Measurements from ENCODE around the gene LCN15. TPM values are rescaled to one million over a fixed set of nuclear protein-coding genes. Genes with fewer than 3 reads are reported as not detected.
"Not testable (repeated sequence)": the region's sequence is repeated elsewhere in the genome, so short reads cannot be mapped to it uniquely, and the experiment has no call there.

The LCN15 gene
- total RNA-seq, 4 donors from 2014 or later: not detected

DNA sequence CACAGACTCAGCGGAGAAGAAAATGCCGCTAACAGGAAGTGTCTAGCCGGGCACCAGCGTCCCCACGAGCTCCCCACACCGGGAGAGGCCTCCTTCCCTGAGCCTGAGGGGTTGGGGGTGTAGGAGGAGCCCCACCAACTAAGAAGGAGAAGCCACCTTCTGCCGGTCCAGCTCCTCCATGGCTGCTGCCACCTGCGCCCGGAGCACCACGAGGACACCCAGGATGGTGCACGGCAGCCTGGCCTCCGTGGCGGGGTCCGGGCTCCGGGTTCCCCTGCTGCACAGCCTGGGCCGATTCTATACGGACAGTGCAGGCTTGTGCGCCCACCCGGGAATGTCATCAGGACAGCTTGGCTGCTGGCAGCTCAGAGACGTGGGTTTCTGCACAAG lies 6.6 kb downstream of the LCN15 start:
- H3K27me3 ChIP-seq: peaks cover 39% of the 10 kb centered on the region
- WGBS, 2 donors (ENCODE audit: low coverage in 1 of 2): no CpG with 5 or more reads among the region's 20 CpGs
- no peak for ATAC-seq
- H3K9me3 ChIP-seq: peaks cover 0 to 12% (median 0%) of the 10 kb centered on the region in 3 donors
- H3K4me3 ChIP-seq: no peak overlapping the region
- peaks cover 0 to 4% (median 0%) of the 10 kb centered on the region in 3 donors for H3K4me1 ChIP-seq
- TF ChIP-seq POLR2AphosphoS5 (IDR thresholded peaks at IDR 0.05) (no peak), EP300 (IDR thresholded peaks at IDR 0.05) (no peak), POLR2A (IDR thresholded peaks at IDR 0.05) (no peak)
- TF ChIP-seq, protein P1, sequence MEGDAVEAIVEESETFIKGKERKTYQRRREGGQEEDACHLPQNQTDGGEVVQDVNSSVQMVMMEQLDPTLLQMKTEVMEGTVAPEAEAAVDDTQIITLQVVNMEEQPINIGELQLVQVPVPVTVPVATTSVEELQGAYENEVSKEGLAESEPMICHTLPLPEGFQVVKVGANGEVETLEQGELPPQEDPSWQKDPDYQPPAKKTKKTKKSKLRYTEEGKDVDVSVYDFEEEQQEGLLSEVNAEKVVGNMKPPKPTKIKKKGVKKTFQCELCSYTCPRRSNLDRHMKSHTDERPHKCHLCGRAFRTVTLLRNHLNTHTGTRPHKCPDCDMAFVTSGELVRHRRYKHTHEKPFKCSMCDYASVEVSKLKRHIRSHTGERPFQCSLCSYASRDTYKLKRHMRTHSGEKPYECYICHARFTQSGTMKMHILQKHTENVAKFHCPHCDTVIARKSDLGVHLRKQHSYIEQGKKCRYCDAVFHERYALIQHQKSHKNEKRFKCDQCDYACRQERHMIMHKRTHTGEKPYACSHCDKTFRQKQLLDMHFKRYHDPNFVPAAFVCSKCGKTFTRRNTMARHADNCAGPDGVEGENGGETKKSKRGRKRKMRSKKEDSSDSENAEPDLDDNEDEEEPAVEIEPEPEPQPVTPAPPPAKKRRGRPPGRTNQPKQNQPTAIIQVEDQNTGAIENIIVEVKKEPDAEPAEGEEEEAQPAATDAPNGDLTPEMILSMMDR (IDR thresholded peaks at IDR 0.05): no peak
- no peak overlapping the region for H3K27ac ChIP-seq
- H3K36me3 ChIP-seq: no peaks in the 10 kb centered on the region

DNA sequence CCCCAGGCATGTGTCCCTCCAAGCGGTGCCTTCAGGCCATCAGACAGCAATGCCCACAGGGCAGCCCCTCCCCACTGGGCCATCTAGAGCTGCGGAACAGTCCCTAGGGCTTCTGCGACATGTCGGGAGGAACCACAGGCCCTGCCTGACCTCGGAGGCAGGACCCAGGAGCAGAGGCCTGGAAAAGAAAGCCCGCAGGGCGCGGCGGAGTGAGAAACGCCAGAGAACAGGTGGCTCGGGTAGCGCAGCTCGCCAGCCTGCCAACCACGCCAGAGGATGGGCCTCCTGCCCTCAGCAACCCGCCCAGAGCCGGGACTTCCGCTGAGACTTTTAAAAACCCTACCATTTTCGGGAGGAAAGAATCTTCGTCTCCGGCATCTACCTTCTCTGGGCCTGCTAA lies 7.0 kb downstream of the LCN15 start:
- Histone ChIP-seq H3K4me3 (no peak overlapping the region), H3K27ac (no peak overlapping the region), H3K36me3 (no peaks in the 10 kb centered on the region), H3K4me1 (peaks cover 0 to 4% (median 0%) of the 10 kb centered on the region in 3 donors), H3K9me3 (peaks cover 0 to 12% (median 0%) of the 10 kb centered on the region in 3 donors), H3K27me3 (peaks cover 36% of the 10 kb centered on the region)
- TF ChIP-seq, protein P1 (IDR thresholded peaks at IDR 0.05): no peak
- TF ChIP-seq EP300 (IDR thresholded peaks at IDR 0.05) (no peak), POLR2AphosphoS5 (IDR thresholded peaks at IDR 0.05) (no peak), POLR2A (IDR thresholded peaks at IDR 0.05) (no peak)
- 85 to 92% methylated on average over 5 to 7 of the region's 20 CpGs for WGBS, 2 donors (ENCODE audit: low coverage in 1 of 2)
- no peak for ATAC-seq

DNA sequence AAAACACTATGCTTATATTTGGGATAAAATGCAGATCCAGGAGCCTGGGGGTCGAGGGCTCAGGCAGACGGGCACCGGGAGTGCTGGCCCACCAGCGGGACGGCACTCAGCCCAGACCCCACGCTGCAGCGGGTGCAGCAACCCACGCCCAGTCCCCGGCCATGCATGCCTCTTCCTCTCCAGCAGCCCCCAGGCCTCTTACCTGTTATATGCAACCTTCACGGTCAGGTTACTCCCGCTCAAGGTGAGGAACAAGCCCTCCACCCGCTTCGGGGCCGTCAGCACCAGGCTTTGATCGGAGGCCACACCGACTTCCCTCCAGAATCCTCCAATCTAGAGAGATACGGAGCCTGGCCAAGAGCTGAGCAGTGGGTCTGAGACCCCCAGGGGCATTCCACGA lies 7.5 kb downstream of the LCN15 start:
- H3K4me3 ChIP-seq: no peak overlapping the region
- WGBS, 2 donors (ENCODE audit: low coverage in 1 of 2): 95% methylated on average over 7 of the region's 18 CpGs; no CpG with 5 or more reads in 1 of the 2 donors
- no peak overlapping the region for H3K27ac ChIP-seq
- no peak for ATAC-seq
- peaks cover 0 to 4% (median 0%) of the 10 kb centered on the region in 3 donors for H3K4me1 ChIP-seq
- H3K27me3 ChIP-seq: peaks cover 31% of the 10 kb centered on the region
- H3K9me3 ChIP-seq: peaks cover 0 to 15% (median 0%) of the 10 kb centered on the region in 3 donors
- no peaks in the 10 kb centered on the region for H3K36me3 ChIP-seq
- TF ChIP-seq, protein P1 (IDR thresholded peaks at IDR 0.05): no peak
- TF ChIP-seq POLR2A (IDR thresholded peaks at IDR 0.05) (no peak), POLR2AphosphoS5 (IDR thresholded peaks at IDR 0.05) (no peak), EP300 (IDR thresholded peaks at IDR 0.05) (no peak)

DNA sequence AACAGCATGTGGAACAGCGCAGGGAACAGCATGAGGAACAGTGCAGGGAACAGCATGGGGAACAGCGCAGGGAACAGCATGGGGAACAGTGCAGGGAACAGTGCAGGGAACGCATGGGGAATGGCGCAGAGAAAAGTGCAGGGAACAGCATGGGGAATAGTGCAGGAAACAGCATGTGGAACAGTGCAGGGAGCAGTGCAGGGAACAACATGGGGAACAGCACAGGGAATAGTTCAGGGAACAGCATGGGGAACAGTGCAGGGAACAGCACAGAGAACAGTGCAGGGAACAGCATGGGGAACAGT lies 8.2 kb downstream of the LCN15 start:
- WGBS, 2 donors (ENCODE audit: low coverage in 1 of 2): 79 to 96% methylated on average over 4 of the region's 4 CpGs
- Histone ChIP-seq H3K4me3 (no peak overlapping the region), H3K9me3 (peaks cover 0 to 18% (median 0%) of the 10 kb centered on the region in 3 donors), H3K27me3 (peaks cover 25% of the 10 kb centered on the region), H3K4me1 (peaks cover 0 to 3% (median 0%) of the 10 kb centered on the region in 3 donors), H3K27ac (no peak overlapping the region), H3K36me3 (no peaks in the 10 kb centered on the region)
- TF ChIP-seq, protein P1 (IDR thresholded peaks at IDR 0.05): no peak
- TF ChIP-seq EP300 (IDR thresholded peaks at IDR 0.05): no peak
- TF ChIP-seq POLR2AphosphoS5 (IDR thresholded peaks at IDR 0.05): no peak
- TF ChIP-seq POLR2A (IDR thresholded peaks at IDR 0.05): no peak
- no peak for ATAC-seq

DNA sequence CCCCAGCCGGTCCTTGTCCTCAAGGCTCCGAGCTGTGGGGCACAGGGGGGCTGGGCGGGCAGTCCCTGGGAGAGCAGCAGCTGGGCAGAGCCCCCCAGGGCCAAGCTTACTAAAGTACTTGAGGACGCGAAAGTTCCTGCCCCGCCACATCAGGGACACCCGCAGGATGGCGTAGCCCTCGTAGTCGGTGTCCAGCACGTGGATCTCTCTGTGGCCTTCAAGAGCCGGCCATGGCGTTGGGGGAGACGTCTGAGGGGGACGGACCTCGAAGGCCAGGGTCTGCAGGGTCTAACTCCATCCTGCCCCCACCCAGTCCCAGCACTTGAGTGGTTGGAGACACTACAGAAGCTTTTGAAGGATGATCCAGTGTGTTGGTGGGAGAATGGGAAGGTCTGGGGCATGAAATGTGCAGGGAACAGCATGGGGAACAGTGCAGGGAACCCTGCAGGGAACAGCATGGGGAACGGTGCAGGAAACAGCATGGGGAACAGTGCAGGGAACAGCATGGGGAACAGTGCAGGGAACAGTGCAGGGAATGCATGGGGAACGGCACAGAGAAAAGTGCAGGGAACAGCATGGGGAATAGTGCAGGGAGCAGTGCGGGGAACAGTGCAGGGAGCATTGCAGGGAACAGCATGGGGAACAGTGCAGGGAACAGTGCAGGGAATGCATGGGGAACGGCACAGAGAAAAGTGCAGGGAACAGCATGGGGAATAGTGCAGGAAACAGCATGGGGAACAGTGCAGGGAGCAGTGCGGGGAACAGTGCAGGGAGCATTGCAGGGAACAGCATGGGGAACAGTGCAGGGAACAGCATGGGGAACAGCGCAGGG lies 8.8 kb downstream of the LCN15 start:
- not testable (repeated sequence) for H3K27ac ChIP-seq, ATAC-seq, H3K4me3 ChIP-seq, H3K36me3 ChIP-seq, H3K4me1 ChIP-seq
- Histone ChIP-seq H3K27me3 (peaks cover 23% of the 10 kb centered on the region), H3K9me3 (peaks cover 0 to 18% (median 0%) of the 10 kb centered on the region in 3 donors)
- WGBS, 2 donors (ENCODE audit: low coverage in 1 of 2): 80 to 82% methylated on average over 5 to 9 of the region's 22 CpGs

Measured in gastroesophageal sphincter (tissue), 4 donors.